ENCODE measurements around the gene OLFM3.

The OLFM3 gene

GRCh38 chr1:101945884-101946283 is 50.8 kb downstream of the OLFM3 start:
- no peak for DNase-seq (ENCODE audit: low spot score)

GRCh38 chr1:101943237-101943636 is 53.5 kb downstream of the OLFM3 start:
- no peak for DNase-seq (ENCODE audit: low spot score)

GRCh38 chr1:101942516-101943193 is 54.1 kb downstream of the OLFM3 start:
- no peak for DNase-seq (ENCODE audit: low spot score)

GRCh38 chr1:101938681-101939080 is 58.0 kb downstream of the OLFM3 start:
- DNase-seq (ENCODE audit: low spot score), result no peak

- no peak for DNase-seq (ENCODE audit: low spot score)
These were observed 67.4 kb downstream of the OLFM3 start for GRCh38 chr1:101929343-101929742.

GRCh38 chr1:101928829-101929228 is 67.9 kb downstream of the OLFM3 start:
- no peak for DNase-seq (ENCODE audit: low spot score)

- no peak for DNase-seq (ENCODE audit: low spot score)
These were observed 72.0 kb downstream of the OLFM3 start for GRCh38 chr1:101924700-101925099.

- no peak for DNase-seq (ENCODE audit: low spot score)
These were observed 76.1 kb downstream of the OLFM3 start for GRCh38 chr1:101920577-101920976.

- DNase-seq (ENCODE audit: low spot score), result no peak
These were observed 78.4 kb downstream of the OLFM3 start for GRCh38 chr1:101918277-101918676.

GRCh38 chr1:101915597-101915996 is 81.1 kb downstream of the OLFM3 start:
- no peak for DNase-seq (ENCODE audit: low spot score)

- no peak for DNase-seq (ENCODE audit: low spot score)
These were observed 82.1 kb downstream of the OLFM3 start for GRCh38 chr1:101914473-101915242.

GRCh38 chr1:101911894-101912293 is 84.8 kb downstream of the OLFM3 start:
- no peak for DNase-seq (ENCODE audit: low spot score)

GRCh38 chr1:101908980-101909379 is 87.7 kb downstream of the OLFM3 start:
- DNase-seq (ENCODE audit: low spot score), result no peak

- DNase-seq (ENCODE audit: low spot score), result no peak
These were observed 89.5 kb downstream of the OLFM3 start for GRCh38 chr1:101907264-101907663.

GRCh38 chr1:101905283-101905835 is 91.4 kb downstream of the OLFM3 start:
- no peak for DNase-seq (ENCODE audit: low spot score)

- no peak for DNase-seq (ENCODE audit: low spot score)
These were observed 94.5 kb downstream of the OLFM3 start for GRCh38 chr1:101902199-101902598.

- no peak for DNase-seq (ENCODE audit: low spot score)
These were observed 98.6 kb downstream of the OLFM3 start for GRCh38 chr1:101898137-101898536.

- DNase-seq (ENCODE audit: low spot score), result no peak
These were observed 112.1 kb downstream of the OLFM3 start for GRCh38 chr1:101884621-101885020.

- no peak for DNase-seq (ENCODE audit: low spot score)
These were observed 120.8 kb downstream of the OLFM3 start for GRCh38 chr1:101875891-101876290.

- DNase-seq (ENCODE audit: low spot score), result no peak
These were observed 123.1 kb downstream of the OLFM3 start for GRCh38 chr1:101873672-101874071.

GRCh38 chr1:101859941-101860340 is 136.8 kb downstream of the OLFM3 start:
- DNase-seq (ENCODE audit: low spot score), result no peak

- no peak for DNase-seq (ENCODE audit: low spot score)
These were observed 142.5 kb downstream of the OLFM3 start for GRCh38 chr1:101854271-101854670.

- DNase-seq (ENCODE audit: low spot score), result no peak
These were observed 143.8 kb downstream of the OLFM3 start for GRCh38 chr1:101852936-101853335.

Measured in GM03348 (cell line).